Right lobe of liver (tissue), 6 donors: ENCODE results near the gene AGO3. TPM values are rescaled to one million over a fixed set of nuclear protein-coding genes. Genes with fewer than 3 reads are reported as not detected.

Experiments used
- ATAC-seq, 4 donors: fragments of 200-7000 bp; cut with Tn5 transposase; one replicate each; pipeline ENCODE4 v1.9.1; 2020; ENCODE audit warnings: mild to moderate bottlenecking in 4 of 4, moderate library complexity in 4 of 4
- DNase-seq, 3 donors: peaks; one replicate each; pipeline ENCODE4 v3.0.0-alpha.2; 2020
- H3K27ac ChIP-seq, 3 donors: fragments of 200-600 bp; one replicate each; pipeline ENCODE4 v1.8.0; 2022
- H3K27me3 ChIP-seq, 2 donors: fragments of 200-600 bp; one replicate each; pipeline ENCODE4 v1.8.0; 2022
- H3K36me3 ChIP-seq, 4 donors: fragments of 200-600 bp; sonication (generic) in 1 of 4; one replicate each; pipeline versions ENCODE4 v1.5.1 to v1.8.0; 2017 to 2022; ENCODE audit warnings: control low read depth in 1 of 4
- H3K4me1 ChIP-seq, 4 donors: fragments of 200-600 bp; sonication (generic) in 1 of 4; one replicate each; pipeline versions ENCODE4 v1.5.1 to v1.8.0; 2017 to 2022; ENCODE audit warnings: control low read depth in 1 of 4
- H3K4me3 ChIP-seq, 3 donors: fragments of 200-600 bp; one replicate each; pipeline ENCODE4 v1.8.0; 2022
- H3K9me3 ChIP-seq, 4 donors: fragments of 200-600 bp; sonication (generic) in 1 of 4; one replicate each; pipeline versions ENCODE4 v1.5.1 to v1.8.0; 2017 to 2022; ENCODE audit warnings: control low read depth in 1 of 4
- POLR2A ChIP-seq: fragments of 450-650 bp; IDR thresholded peaks from one replicate; pipeline ENCODE4 v1.6.1; 2017; ENCODE audit warnings: antibody characterized with exemption, mild to moderate bottlenecking
- WGBS: methylation state at CpG from one replicate; pipeline ENCODE4 v1.1.6; 2018; ENCODE audit warnings: low coverage, low lambda C conversion rate; ENCODE audit not compliant: insufficient coverage; ENCODE audit errors: missing lambda C conversion rate; 5-methylcytosine and 5-hydroxymethylcytosine counted together
- intact Hi-C, 2 donors: fragments of 100-400 bp; cut with DNase I; formaldehyde crosslinking; loops; one replicate each; pipeline versions ENCODE4 v1.11.2 to v1.14.1; 2022
- total RNA-seq, 6 experiments: library from RNA; depleted of rRNA in 2 of 6; stranded (reverse); fragments of >200 nt in 2 of 6; fragmentation: NEBNext Ultra II Directional in 3 of 6; extraction: Animal tissue kit (Norgen Biotek cat#: 25700) in 3 of 6; gene quantifications; one replicate each; pipeline versions ENCODE4 v1.1.0 to v1.2.4, GENCODE V29; 2016 to 2023
- TF ChIP-seq, protein P1 (sequence below), 4 donors: fragments of 200-600 bp in 3 of 4; fragments of 450-650 bp in 1 of 4; IDR thresholded peaks; one replicate each; pipeline versions ENCODE4 v1.5.1 to v1.8.0; 2016 to 2022; ENCODE audit warnings: antibody characterized with exemption in 4 of 4, mild to moderate bottlenecking in 2 of 4
- donor health status: DM: no; HTN: yes; CAD: no.
- donor health status: DM: no; HTN: no; CAD: no.
- donor health status: DM: no; HTN: no; CAD: no.
- donor health status: DM: no; HTN: yes; CAD: no.
- donor health status: DM: no; HTN: yes; CAD: no.

Gene AGO3
- total RNA-seq, 6 experiments from 2014 or later: 7.0 to 16.2 (median 13.1) TPM

DNA sequence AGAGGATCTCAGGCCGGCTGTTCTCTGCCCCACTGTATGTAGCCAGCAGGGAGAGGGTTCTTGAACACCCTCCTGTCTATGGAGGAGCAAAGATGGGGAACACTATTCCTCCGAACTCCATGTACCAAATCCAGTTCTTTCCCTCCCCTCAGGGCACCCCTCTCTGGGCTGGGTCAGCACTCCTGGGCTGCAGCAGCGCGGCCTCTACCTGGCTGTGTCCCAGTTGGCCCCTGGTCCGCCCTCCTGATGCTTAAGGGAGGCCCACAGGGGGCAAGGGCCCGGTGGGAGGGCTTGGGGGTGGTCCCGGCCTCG lies 157.3 kb downstream of the AGO3 start:
- H3K4me1 ChIP-seq: peaks cover 0 to 13% (median 0%) of the 10 kb centered on the region in 4 donors
- peaks cover 0 to 22% (median 3%) of the 10 kb centered on the region in 4 donors for H3K36me3 ChIP-seq
- DNase-seq: no peak
- H3K27ac ChIP-seq: peak overlapping the region; percentile 69 to 81 (median 79)
- no peak for TF ChIP-seq POLR2A
- TF ChIP-seq, protein P1, sequence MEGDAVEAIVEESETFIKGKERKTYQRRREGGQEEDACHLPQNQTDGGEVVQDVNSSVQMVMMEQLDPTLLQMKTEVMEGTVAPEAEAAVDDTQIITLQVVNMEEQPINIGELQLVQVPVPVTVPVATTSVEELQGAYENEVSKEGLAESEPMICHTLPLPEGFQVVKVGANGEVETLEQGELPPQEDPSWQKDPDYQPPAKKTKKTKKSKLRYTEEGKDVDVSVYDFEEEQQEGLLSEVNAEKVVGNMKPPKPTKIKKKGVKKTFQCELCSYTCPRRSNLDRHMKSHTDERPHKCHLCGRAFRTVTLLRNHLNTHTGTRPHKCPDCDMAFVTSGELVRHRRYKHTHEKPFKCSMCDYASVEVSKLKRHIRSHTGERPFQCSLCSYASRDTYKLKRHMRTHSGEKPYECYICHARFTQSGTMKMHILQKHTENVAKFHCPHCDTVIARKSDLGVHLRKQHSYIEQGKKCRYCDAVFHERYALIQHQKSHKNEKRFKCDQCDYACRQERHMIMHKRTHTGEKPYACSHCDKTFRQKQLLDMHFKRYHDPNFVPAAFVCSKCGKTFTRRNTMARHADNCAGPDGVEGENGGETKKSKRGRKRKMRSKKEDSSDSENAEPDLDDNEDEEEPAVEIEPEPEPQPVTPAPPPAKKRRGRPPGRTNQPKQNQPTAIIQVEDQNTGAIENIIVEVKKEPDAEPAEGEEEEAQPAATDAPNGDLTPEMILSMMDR (IDR thresholded peaks at IDR 0.05): no peak
- H3K27me3 ChIP-seq: no peaks in the 10 kb centered on the region
- ATAC-seq: peak in 2 of 4 donors; percentile 3
- H3K4me3 ChIP-seq: peak overlapping the region; percentile 84 to 94 (median 87)
- WGBS: no CpG with 5 or more reads among the region's 8 CpGs
- no peaks in the 10 kb centered on the region for H3K9me3 ChIP-seq
- intact Hi-C loops: loop anchor here in 1 of 2 donors (5.0 kb wide), 1 partner anchor 206 kb away; the partner anchor contains the start of gene AGO1

DNA sequence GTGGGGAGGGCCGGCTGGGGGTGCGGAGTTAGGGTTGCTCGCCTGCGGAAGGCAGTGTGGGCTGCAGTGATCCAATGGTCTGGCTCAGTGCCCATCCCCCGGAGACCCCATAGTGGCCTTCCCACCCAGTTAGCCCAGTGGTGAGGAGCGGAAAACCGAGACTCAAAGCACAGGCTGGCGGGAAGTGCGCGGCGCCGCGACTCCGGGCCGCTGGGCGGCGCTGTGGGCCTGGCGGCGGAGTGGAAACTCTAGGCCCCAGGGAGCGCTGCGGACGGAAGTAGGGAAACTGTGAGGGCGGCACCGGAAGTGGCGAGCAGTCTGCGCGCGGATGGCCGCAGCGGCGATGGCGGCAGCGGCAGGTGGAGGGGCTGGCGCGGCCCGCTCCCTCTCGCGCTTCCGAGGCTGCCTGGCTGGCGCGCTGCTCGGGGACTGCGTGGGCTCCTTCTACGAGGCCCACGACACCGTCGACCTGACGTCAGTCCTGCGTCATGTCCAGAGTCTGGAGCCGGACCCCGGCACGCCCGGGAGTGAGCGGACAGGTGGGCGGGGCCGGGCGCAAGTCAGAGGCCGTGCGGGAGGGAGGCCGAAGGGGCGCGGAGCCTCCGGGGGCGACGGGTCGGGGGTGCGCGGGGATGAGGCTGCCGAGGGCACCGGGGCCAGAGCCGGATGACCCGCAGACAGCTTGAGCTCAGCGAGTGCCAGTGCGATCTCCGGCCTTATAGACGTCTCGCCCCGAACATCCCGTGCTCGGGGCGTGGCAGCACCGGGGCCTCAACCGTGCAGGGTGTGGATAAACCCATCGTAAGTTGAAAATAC lies 157.9 kb downstream of the AGO3 start, which contains the start of gene ADPRS:
Gene ADPRS, plus strand, starts transcription at position 316 of the 816 bp plus-strand sequence. Its CDS starts 13 bp downstream, at position 329.
- Histone ChIP-seq H3K9me3 (no peaks in the 10 kb centered on the region), H3K4me1 (peaks cover 0 to 13% (median 0%) of the 10 kb centered on the region in 4 donors), H3K4me3 (peak within 1 kb of the TSS; percentile 84 to 94 (median 87)), H3K36me3 (peaks cover 0 to 27% (median 5%) of the 10 kb centered on the region in 4 donors), H3K27me3 (no peaks in the 10 kb centered on the region), H3K27ac (peak within 1 kb of the TSS; percentile 69 to 81 (median 79))
- 7% methylated on average over 3 of the region's 84 CpGs for WGBS
- DNase-seq (peak; percentile 91 to 93 (median 93)), ATAC-seq (peak; percentile 92 to 97 (median 92))
- TF ChIP-seq, protein P1 (IDR thresholded peaks at IDR 0.05): peak; percentile 98 to 99 (median 99)
- peak; percentile 86 for TF ChIP-seq POLR2A
- intact Hi-C loops: loop anchor here in 1 of 2 donors (5.0 kb wide), 1 partner anchor 206 kb away; the partner anchor contains the start of gene AGO1

DNA sequence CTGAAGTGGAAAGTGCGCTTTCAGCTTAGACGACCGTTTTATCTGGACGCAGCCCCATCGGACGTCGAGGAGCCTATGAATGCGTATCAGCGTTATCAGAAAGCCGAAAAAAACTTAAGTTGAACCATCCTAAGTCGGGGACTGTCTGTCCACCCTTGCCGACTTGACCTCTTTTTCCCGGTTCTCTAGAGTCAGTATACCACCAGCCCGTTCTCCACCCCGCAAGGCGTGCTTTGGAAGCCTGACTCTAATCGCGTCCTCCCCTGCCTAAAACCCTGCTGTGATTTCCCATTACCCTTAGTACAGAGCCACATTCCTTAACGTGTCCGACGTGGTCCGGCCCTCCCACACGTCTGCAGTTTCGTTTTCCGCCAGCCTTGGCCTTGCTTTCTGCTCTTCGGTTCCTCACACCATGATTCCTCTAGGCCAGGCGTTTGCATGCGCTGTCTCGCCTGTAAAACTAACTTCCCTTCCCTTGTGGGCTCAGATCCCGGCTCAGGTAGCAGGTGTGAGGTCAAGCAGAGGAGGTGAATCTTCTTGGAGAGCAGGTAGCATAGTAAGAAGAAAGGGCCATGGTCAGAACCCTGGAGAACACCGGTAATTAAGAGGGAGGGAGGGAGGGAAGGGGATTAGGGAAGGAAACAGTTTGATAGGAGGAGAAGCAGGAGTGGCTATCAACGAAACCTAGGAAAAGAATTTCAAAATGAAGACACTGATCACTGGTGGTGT lies 158.7 kb downstream of the AGO3 start:
- peaks cover 0 to 35% (median 7%) of the 10 kb centered on the region in 4 donors for H3K36me3 ChIP-seq
- H3K27ac ChIP-seq: peak overlapping the region; percentile 69 to 81 (median 79)
- intact Hi-C loops: loop anchor here (5.0 to 10.0 kb wide), 2 partner anchors 95 to 207 kb away; partner anchors contain the start of gene AGO1 (in 1 of the 2)
- no peaks in the 10 kb centered on the region for H3K27me3 ChIP-seq
- ATAC-seq (peak in 2 of 4 donors; percentile 6 to 45), DNase-seq (peak in 2 of 3 donors; percentile 44 to 47)
- H3K4me1 ChIP-seq: peaks cover 0 to 9% (median 0%) of the 10 kb centered on the region in 4 donors
- H3K4me3 ChIP-seq: peak overlapping the region; percentile 84 to 94 (median 87)
- H3K9me3 ChIP-seq: no peaks in the 10 kb centered on the region
- TF ChIP-seq, protein P1 (IDR thresholded peaks at IDR 0.05): no peak
- TF ChIP-seq POLR2A: no peak
- 7% methylated on average over 30 of the region's 32 CpGs for WGBS

DNA sequence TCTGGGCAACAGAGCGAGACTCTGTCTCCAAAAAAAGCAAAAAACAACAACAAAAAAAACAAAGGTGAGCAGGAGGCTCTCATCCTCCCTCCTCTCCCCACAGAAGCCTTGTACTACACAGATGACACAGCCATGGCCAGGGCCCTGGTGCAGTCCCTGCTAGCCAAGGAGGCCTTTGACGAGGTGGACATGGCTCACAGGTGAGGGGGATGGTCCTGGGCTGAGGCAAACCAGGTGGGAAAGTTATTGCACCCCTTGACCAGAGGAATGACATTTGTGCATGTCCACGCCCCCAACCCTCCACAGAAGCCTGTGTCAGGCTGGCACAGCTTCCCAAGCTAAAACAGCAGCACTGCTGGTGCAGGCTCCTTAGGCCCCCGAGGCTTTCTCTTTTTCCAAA lies 160.2 kb downstream of the AGO3 start:
- peak in 1 of 3 donors; percentile 38 for DNase-seq
- intact Hi-C loops: loop anchor here in 1 of 2 donors (10.0 kb wide), 1 partner anchor 94 kb away; no protein-coding TSS in a partner anchor
- peaks cover 0 to 41% (median 7%) of the 10 kb centered on the region in 4 donors for H3K36me3 ChIP-seq
- no peak for ATAC-seq
- no peak overlapping the region for H3K27ac ChIP-seq
- no peak overlapping the region for H3K4me3 ChIP-seq
- H3K27me3 ChIP-seq: no peaks in the 10 kb centered on the region
- TF ChIP-seq, protein P1 (IDR thresholded peaks at IDR 0.05): no peak
- no peak for TF ChIP-seq POLR2A
- 80% methylated on average over 1 of the region's 4 CpGs for WGBS
- no peaks in the 10 kb centered on the region for H3K9me3 ChIP-seq
- peaks cover 0 to 9% (median 0%) of the 10 kb centered on the region in 4 donors for H3K4me1 ChIP-seq
